HG03442 (cell line): ENCODE data around the gene ACTN2.

Source experiments
- ATAC-seq: cut with Tn5 transposase; IDR thresholded peaks from one replicate; pipeline ENCODE4 v1.9.1; 2021; ENCODE audit warnings: mild to moderate bottlenecking, moderate library complexity; ENCODE audit not compliant: unreplicated experiment

The ACTN2 gene

GRCh38 chr1:236765831-236766230 lies 79.5 kb downstream of the ACTN2 start:
- ATAC-seq: no peak

GRCh38 chr1:236766506-236766905 lies 80.2 kb downstream of the ACTN2 start:
- ATAC-seq: no peak

GRCh38 chr1:236767276-236767675 lies 81.0 kb downstream of the ACTN2 start:
- ATAC-seq: no peak

- ATAC-seq: no peak
These were observed 82.3 kb downstream of the ACTN2 start for GRCh38 chr1:236768601-236769000.

GRCh38 chr1:236773919-236774318 lies 87.6 kb downstream of the ACTN2 start:
- no peak for ATAC-seq

GRCh38 chr1:236774926-236775325 lies 88.6 kb downstream of the ACTN2 start:
- ATAC-seq: no peak

- ATAC-seq: no peak
These were observed 93.0 kb downstream of the ACTN2 start for GRCh38 chr1:236779312-236779711.

GRCh38 chr1:236785477-236785876 lies 99.2 kb downstream of the ACTN2 start:
- ATAC-seq: no peak

- ATAC-seq: no peak
These were observed 100.2 kb downstream of the ACTN2 start for GRCh38 chr1:236786453-236786852.

GRCh38 chr1:236794585-236795034 lies 108.3 kb downstream of the ACTN2 start:
- ATAC-seq: no peak

GRCh38 chr1:236795035-236795756 lies 108.9 kb downstream of the ACTN2 start, which contains the start of gene MTR:
MTR (plus strand) TSS chr1:236795292; CDS start chr1:236795704, 412 bp downstream.
- peak; percentile 97 for ATAC-seq

- peak; percentile 26 for ATAC-seq
These were observed 109.7 kb downstream of the ACTN2 start for GRCh38 chr1:236795757-236796667.

GRCh38 chr1:236799001-236799400 lies 112.7 kb downstream of the ACTN2 start:
- no peak for ATAC-seq

- no peak for ATAC-seq
These were observed 113.8 kb downstream of the ACTN2 start for GRCh38 chr1:236800002-236800620.

- ATAC-seq: no peak
These were observed 114.3 kb downstream of the ACTN2 start for GRCh38 chr1:236800623-236801022.

- no peak for ATAC-seq
These were observed 116.0 kb downstream of the ACTN2 start for GRCh38 chr1:236802264-236802663.

- no peak for ATAC-seq
These were observed 120.3 kb downstream of the ACTN2 start for GRCh38 chr1:236806634-236807033.

- no peak for ATAC-seq
These were observed 121.7 kb downstream of the ACTN2 start for GRCh38 chr1:236808005-236808404.

GRCh38 chr1:236808564-236809130 lies 122.3 kb downstream of the ACTN2 start:
- no peak for ATAC-seq

GRCh38 chr1:236809148-236809547 lies 122.8 kb downstream of the ACTN2 start:
- no peak for ATAC-seq

- ATAC-seq: no peak
These were observed 123.7 kb downstream of the ACTN2 start for GRCh38 chr1:236810018-236810417.
